GM12801 (cell line): ENCODE measurements around the gene WDR88.

Source experiments
- CTCF ChIP-seq: IDR thresholded peaks from one replicate; pipeline ENCODE4 v1.5.1; 2011; ENCODE audit warnings: control low read depth; ENCODE audit not compliant: insufficient read length; ENCODE audit errors: extremely low read depth

The WDR88 gene

DNA sequence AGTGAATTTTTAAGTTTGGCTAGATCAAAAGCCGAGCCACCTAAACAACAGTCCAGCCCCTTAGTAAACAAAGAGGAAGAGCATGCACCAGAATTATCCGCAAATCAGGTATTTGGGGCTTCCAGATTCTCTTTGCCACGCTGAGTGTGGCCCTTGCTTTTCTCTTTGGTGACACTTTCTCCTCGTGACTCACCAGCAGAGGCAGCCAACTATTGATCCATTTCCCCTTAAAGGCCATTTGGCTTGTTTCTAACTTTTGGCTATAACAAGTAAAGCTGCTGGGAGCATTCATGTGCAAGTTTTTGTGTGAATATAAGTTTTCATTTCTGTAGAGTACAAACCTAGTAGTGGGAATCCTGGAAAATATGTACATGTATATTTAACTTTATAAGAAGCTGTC is 17.6 kb upstream of the WDR88 start:
- no peak for TF ChIP-seq CTCF

DNA sequence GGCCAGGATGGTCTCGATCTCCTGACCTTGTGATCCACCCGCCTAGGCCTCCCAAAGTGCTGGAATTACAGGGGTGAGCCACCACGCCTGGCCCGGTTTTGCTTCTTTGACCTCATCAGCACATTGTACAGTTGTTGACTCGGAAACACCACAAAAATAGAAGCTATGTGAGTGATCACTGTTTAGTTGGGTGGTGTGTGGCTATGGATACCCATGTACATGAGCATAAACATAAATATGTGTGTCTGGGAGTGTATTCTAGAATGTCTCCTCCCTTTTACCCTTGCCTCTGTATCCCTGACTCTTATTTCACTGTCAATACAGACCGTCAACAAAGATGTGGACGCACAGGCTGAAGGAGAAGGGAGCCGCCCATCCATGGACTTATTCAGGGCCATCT is 14.4 kb upstream of the WDR88 start:
- TF ChIP-seq CTCF: no peak

DNA sequence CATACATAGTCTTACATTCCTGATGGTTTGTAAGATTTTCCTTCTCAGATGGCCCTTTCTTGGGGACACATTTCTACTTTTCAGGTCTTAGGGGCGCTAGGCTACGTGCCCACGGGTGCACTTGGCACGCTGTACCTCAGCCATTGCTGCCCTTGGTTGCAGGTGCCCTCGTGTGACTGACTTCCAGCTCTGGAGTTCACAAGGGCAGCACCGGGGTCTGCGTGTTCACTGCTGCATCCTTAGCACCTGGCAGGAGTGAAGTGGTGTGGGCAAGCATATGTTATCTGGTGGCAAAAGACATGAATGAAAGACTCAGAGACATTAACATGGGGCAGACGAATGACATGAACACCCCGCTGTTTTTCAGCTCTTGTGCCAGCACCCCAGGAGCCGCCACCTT is 13.3 kb upstream of the WDR88 start:
- TF ChIP-seq CTCF: no peak

GRCh38 chr19:33124207-33125098 is 7.5 kb upstream of the WDR88 start:
- TF ChIP-seq CTCF: no peak

DNA sequence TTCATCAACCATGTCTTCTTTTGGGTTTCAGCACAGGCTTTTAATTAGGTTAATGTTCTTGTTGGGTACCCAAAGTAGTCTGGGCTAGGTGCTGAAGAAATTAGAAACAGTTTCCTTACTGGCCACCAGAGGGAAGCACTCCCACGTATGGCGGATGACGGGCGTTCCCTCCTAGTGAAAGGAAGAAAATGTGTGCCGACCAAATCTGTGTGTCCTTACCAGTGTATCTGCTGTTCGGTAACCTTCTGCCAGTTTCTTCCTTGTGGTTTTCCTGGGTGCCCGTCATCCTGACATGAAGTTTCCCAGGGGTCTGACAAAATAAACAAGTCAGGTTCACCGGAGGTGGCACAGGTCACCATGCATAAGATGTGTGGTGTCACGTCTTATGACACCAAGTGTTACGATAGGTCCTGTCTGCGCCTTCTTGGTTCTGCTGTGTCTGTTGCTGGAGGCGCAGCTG is 6.0 kb upstream of the WDR88 start:
- TF ChIP-seq CTCF: peak; percentile 57

GRCh38 chr19:33129901-33130300 is 2.0 kb upstream of the WDR88 start:
- no peak for TF ChIP-seq CTCF

GRCh38 chr19:33130433-33130832 is 1.5 kb upstream of the WDR88 start:
- TF ChIP-seq CTCF: no peak
